ENCODE results near the gene DRGX.

GRCh38 chr10:49353026-49353894 is 42.6 kb downstream of the DRGX start:
- TF ChIP-seq, protein P1, sequence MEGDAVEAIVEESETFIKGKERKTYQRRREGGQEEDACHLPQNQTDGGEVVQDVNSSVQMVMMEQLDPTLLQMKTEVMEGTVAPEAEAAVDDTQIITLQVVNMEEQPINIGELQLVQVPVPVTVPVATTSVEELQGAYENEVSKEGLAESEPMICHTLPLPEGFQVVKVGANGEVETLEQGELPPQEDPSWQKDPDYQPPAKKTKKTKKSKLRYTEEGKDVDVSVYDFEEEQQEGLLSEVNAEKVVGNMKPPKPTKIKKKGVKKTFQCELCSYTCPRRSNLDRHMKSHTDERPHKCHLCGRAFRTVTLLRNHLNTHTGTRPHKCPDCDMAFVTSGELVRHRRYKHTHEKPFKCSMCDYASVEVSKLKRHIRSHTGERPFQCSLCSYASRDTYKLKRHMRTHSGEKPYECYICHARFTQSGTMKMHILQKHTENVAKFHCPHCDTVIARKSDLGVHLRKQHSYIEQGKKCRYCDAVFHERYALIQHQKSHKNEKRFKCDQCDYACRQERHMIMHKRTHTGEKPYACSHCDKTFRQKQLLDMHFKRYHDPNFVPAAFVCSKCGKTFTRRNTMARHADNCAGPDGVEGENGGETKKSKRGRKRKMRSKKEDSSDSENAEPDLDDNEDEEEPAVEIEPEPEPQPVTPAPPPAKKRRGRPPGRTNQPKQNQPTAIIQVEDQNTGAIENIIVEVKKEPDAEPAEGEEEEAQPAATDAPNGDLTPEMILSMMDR (IDR thresholded peaks at IDR 0.05): no peak
- no peak for TF ChIP-seq EP300 (IDR thresholded peaks at IDR 0.05)

All from esophagus muscularis mucosa (tissue), 3 donors.